Uterus (tissue), 2 donors: ENCODE results near the gene SV2C.

Source experiments
- POLR2A ChIP-seq, 2 donors: fragments of 450-650 bp; IDR thresholded peaks; one replicate each; pipeline ENCODE4 v1.6.1; 2016; ENCODE audit warnings: antibody characterized with exemption in 2 of 2, mild to moderate bottlenecking in 1 of 2, moderate library complexity in 1 of 2
- TF ChIP-seq, protein P1 (sequence below), 4 experiments: fragments of 200-600 bp in 2 of 4; fragments of 450-650 bp in 2 of 4; sonication (generic) in 2 of 4; IDR thresholded peaks; one replicate each; pipeline ENCODE4 v1.5.1; 2016 to 2019; ENCODE audit warnings: antibody characterized with exemption in 4 of 4, mild to moderate bottlenecking in 2 of 4, moderate library complexity in 1 of 4

DNA sequence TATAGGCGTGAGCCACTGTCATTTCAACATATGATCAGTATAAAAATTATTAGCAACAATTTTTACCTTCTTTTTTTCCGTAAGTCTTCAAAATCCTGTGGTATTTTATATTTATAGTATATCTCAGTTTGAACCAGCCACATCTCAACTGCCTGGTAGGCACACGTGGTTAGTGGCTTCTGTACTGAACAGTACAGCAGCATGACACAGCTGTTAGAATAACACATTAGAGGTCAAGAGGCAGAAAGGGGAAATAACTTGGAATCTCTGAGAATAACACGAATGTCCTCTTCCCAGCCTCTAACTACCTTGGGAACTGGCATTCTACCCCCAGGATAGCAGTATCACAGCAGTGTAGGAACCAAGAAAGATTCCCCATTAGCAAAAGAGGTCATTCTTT is 211.4 kb downstream of the SV2C start:
- TF ChIP-seq, protein P1, sequence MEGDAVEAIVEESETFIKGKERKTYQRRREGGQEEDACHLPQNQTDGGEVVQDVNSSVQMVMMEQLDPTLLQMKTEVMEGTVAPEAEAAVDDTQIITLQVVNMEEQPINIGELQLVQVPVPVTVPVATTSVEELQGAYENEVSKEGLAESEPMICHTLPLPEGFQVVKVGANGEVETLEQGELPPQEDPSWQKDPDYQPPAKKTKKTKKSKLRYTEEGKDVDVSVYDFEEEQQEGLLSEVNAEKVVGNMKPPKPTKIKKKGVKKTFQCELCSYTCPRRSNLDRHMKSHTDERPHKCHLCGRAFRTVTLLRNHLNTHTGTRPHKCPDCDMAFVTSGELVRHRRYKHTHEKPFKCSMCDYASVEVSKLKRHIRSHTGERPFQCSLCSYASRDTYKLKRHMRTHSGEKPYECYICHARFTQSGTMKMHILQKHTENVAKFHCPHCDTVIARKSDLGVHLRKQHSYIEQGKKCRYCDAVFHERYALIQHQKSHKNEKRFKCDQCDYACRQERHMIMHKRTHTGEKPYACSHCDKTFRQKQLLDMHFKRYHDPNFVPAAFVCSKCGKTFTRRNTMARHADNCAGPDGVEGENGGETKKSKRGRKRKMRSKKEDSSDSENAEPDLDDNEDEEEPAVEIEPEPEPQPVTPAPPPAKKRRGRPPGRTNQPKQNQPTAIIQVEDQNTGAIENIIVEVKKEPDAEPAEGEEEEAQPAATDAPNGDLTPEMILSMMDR (IDR thresholded peaks at IDR 0.05), result no peak
- no peak for TF ChIP-seq POLR2A (IDR thresholded peaks at IDR 0.05)
